SK-N-SH (cell line): ENCODE measurements around the gene GATD1. TPM values are rescaled to one million over a fixed set of nuclear protein-coding genes. Genes with fewer than 3 reads are reported as not detected.
A peak's percentile ranks its signal among the peaks of the same experiment; 100 is the strongest.

ENCODE experiments used
- CTCF ChIA-PET: fragments of 300-600, 350-600 bp; formaldehyde crosslinking; extraction: SDS; loops from one replicate; lab custom pipeline; 2021; lab: Yijun Ruan, JAX
- POLR2A ChIA-PET: fragments of 350-600 bp; sonication (Branson Sonifier 250); formaldehyde crosslinking; extraction: SDS; loops from one replicate; lab custom pipeline; 2020; ENCODE audit warnings: antibody characterized with exemption, inconsistent platforms; lab: Yijun Ruan, JAX
- DNase-seq: peaks from one replicate; pipeline ENCODE4 v3.0.0; 2012
- H2AFZ ChIP-seq: fragments of 200-600 bp; sonication (generic); 2 replicates; pipeline ENCODE4 v1.8.1; 2016; ENCODE audit warnings: antibody characterized with exemption, mild to moderate bottlenecking, low read depth
- H3F3A ChIP-seq: fragments of 200-600 bp; sonication (generic); replicated peaks from 2 replicates; pipeline ENCODE3; 2016; ENCODE audit warnings: antibody characterized with exemption, mild to moderate bottlenecking; ENCODE audit not compliant: insufficient read depth
- H3K27ac ChIP-seq, 2 experiments: fragments of 200-500 bp in 1 of 2; fragments of 200-600 bp in 1 of 2; sonication (Bioruptor generic) in 1 of 2; sonication (generic), shearing (Covaris generic) in 1 of 2; 2 replicates each; pipeline versions ENCODE4 v1.5.1 to v1.6.1; 2014 to 2016; ENCODE audit warnings: low read depth in 2 of 2, inconsistent platforms in 1 of 2, low read length in 1 of 2, mild to moderate bottlenecking in 1 of 2, mixed read lengths in 1 of 2
- H3K27me3 ChIP-seq: fragments of 200-600 bp; sonication (generic), shearing (Covaris generic); 2 replicates; pipeline ENCODE4 v1.6.1; 2016; ENCODE audit warnings: mixed run types; ENCODE audit not compliant: insufficient read depth
- H3K36me3 ChIP-seq, 2 experiments: fragments of 200-500 bp in 1 of 2; fragments of 200-600 bp in 1 of 2; sonication (Bioruptor generic) in 1 of 2; sonication (generic) in 1 of 2; replicated peaks in 1 of 2; 2 replicates each; pipeline versions ENCODE3 to v1.5.1; 2014 to 2016; ENCODE audit warnings: low read length in 1 of 2, mild to moderate bottlenecking in 1 of 2; ENCODE audit not compliant: insufficient read depth in 2 of 2, control insufficient read depth in 1 of 2
- H3K4me1 ChIP-seq, 2 experiments: fragments of 200-500 bp in 1 of 2; fragments of 200-600 bp in 1 of 2; sonication (Bioruptor generic) in 1 of 2; sonication (generic), shearing (Covaris generic) in 1 of 2; 2 replicates each; pipeline versions ENCODE4 v1.5.1 to v1.6.1; 2014 to 2016; ENCODE audit warnings: low read depth in 1 of 2, low read length in 1 of 2, mixed run types in 1 of 2; ENCODE audit not compliant: insufficient read depth in 2 of 2, control insufficient read depth in 1 of 2
- H3K4me2 ChIP-seq: fragments of 200-600 bp; sonication (generic), shearing (Covaris generic); 2 replicates; pipeline ENCODE4 v1.6.1; 2017; ENCODE audit warnings: mixed run types
- H3K4me3 ChIP-seq, 2 experiments: fragments of 200-500 bp in 1 of 2; fragments of 200-600 bp in 1 of 2; sonication (Bioruptor generic) in 1 of 2; sonication (generic), shearing (Covaris generic) in 1 of 2; 2 replicates each; pipeline versions ENCODE4 v1.5.1 to v1.8.1; 2014 to 2016; ENCODE audit warnings: low read depth in 2 of 2, inconsistent platforms in 1 of 2, low read length in 1 of 2, mild to moderate bottlenecking in 1 of 2, mixed read lengths in 1 of 2, moderate library complexity in 1 of 2
- H3K79me2 ChIP-seq: fragments of 200-600 bp; sonication (generic); 2 replicates; pipeline ENCODE4 v1.8.1; 2017; ENCODE audit warnings: mild to moderate bottlenecking; ENCODE audit not compliant: insufficient read depth
- H3K9ac ChIP-seq: fragments of 200-600 bp; sonication (generic); 2 replicates; pipeline ENCODE4 v1.6.1; 2017; ENCODE audit warnings: mixed run types
- H3K9me2 ChIP-seq: fragments of 200-600 bp; sonication (generic); 2 replicates; pipeline ENCODE4 v1.6.1; 2017; ENCODE audit warnings: mixed run types
- H3K9me3 ChIP-seq: fragments of 200-600 bp; sonication (generic); 2 replicates; pipeline ENCODE4 v1.6.1; 2017; ENCODE audit warnings: mixed run types, mild to moderate bottlenecking, moderate library complexity
- H4K20me1 ChIP-seq: fragments of 200-600 bp; sonication (generic); 2 replicates; pipeline ENCODE4 v1.6.1; 2017; ENCODE audit warnings: mild to moderate bottlenecking, mixed run types; ENCODE audit not compliant: insufficient read depth
- CHD2 ChIP-seq: fragments of 150-350 bp; IDR thresholded peaks from 2 replicates; pipeline ENCODE4 v1.6.1; 2018; ENCODE audit warnings: low read length; ENCODE audit not compliant: partially characterized antibody
- EP300 ChIP-seq, 2 experiments: IDR thresholded peaks; 2 replicates each; pipeline versions ENCODE4 v1.4.0 to v1.6.1; 2012; ENCODE audit warnings: borderline replicate concordance in 1 of 2, low read depth in 1 of 2, low read length in 1 of 2
- EZH2phosphoT487 ChIP-seq: fragments of 200-600 bp; sonication (generic); IDR thresholded peaks from 2 replicates; pipeline ENCODE4 v1.6.1; 2017; ENCODE audit warnings: low read depth, mixed run types, mild to moderate bottlenecking, antibody characterized with exemption, moderate library complexity, borderline replicate concordance
- FOSL2 ChIP-seq: IDR thresholded peaks from 2 replicates; pipeline ENCODE4 v1.4.0; 2012; ENCODE audit warnings: low read depth, mild to moderate bottlenecking, moderate library complexity, borderline replicate concordance
- GATA2 ChIP-seq: sonication (generic); formaldehyde crosslinking; IDR thresholded peaks from 2 replicates; pipeline ENCODE4 v1.5.0; 2020; ENCODE audit warnings: mild to moderate bottlenecking, missing genetic modification reagents
- JUND ChIP-seq: IDR thresholded peaks from 2 replicates; pipeline ENCODE4 v1.4.0; 2012
- MEF2A ChIP-seq: IDR thresholded peaks from 2 replicates; pipeline ENCODE4 v1.4.0; 2012; ENCODE audit warnings: low read depth, borderline replicate concordance
- NFIC ChIP-seq: IDR thresholded peaks from 2 replicates; pipeline ENCODE4 v1.4.0; 2012; ENCODE audit warnings: borderline replicate concordance
- POLR2AphosphoS5 ChIP-seq: IDR thresholded peaks from 2 replicates; pipeline ENCODE4 v1.6.1; 2012; ENCODE audit warnings: low read depth, low read length
- RCOR1 ChIP-seq: fragments of 150-350 bp; IDR thresholded peaks from 2 replicates; pipeline ENCODE4 v1.6.1; 2017; ENCODE audit warnings: antibody characterized with exemption, low read length
- RFX5 ChIP-seq: IDR thresholded peaks from 2 replicates; pipeline ENCODE4 v1.6.1; 2012; ENCODE audit warnings: mild to moderate bottlenecking, improper control_type of control experiment, low read length
- SIN3A ChIP-seq: IDR thresholded peaks from 2 replicates; pipeline ENCODE4 v1.6.1; 2012; ENCODE audit warnings: low read depth, mild to moderate bottlenecking, low read length, moderate library complexity, borderline replicate concordance
- TAF1 ChIP-seq: IDR thresholded peaks from 2 replicates; pipeline ENCODE4 v1.6.1; 2012; ENCODE audit warnings: low read depth, mild to moderate bottlenecking, low read length, moderate library complexity, borderline replicate concordance
- TCF12 ChIP-seq: IDR thresholded peaks from 2 replicates; pipeline ENCODE4 v1.4.0; 2012
- TEAD4 ChIP-seq: IDR thresholded peaks from 2 replicates; pipeline ENCODE4 v1.4.0; 2012; ENCODE audit warnings: mild to moderate bottlenecking, borderline replicate concordance; ENCODE audit not compliant: insufficient read depth
- USF2 ChIP-seq: fragments of 150-350 bp; IDR thresholded peaks from 2 replicates; pipeline ENCODE4 v1.6.1; 2017; ENCODE audit warnings: antibody characterized with exemption, low read length, low read depth, borderline replicate concordance
- YY1 ChIP-seq: IDR thresholded peaks from 2 replicates; pipeline ENCODE4 v1.4.0; 2012; ENCODE audit warnings: low read depth, mild to moderate bottlenecking
- ZBTB33 ChIP-seq: IDR thresholded peaks from 2 replicates; pipeline ENCODE4 v1.4.0; 2012; ENCODE audit warnings: low read depth, borderline replicate concordance
- WGBS: methylation state at CpG from one replicate; pipeline ENCODE4 v1.1.6; 2017; ENCODE audit warnings: low lambda C conversion rate; 5-methylcytosine and 5-hydroxymethylcytosine counted together
- polyA plus RNA-seq, 3 experiments: library from polyadenylated mRNA; depleted of rRNA; stranded (reverse); fragments of >200 nt; gene quantifications; 2 replicates each; pipeline ENCODE4 v1.2.3, GENCODE V29; 2012
- TF ChIP-seq, protein P1 (sequence below): IDR thresholded peaks from 2 replicates; pipeline ENCODE4; 2012
- TF ChIP-seq, protein P2 (sequence below): IDR thresholded peaks from 2 replicates; pipeline ENCODE4 v1.4.0; 2012; ENCODE audit warnings: low read depth

The GATD1 gene
- polyA plus RNA-seq, 1 of the 3 experiments (the other 2 are of a cell fraction) = 86.2 TPM

DNA sequence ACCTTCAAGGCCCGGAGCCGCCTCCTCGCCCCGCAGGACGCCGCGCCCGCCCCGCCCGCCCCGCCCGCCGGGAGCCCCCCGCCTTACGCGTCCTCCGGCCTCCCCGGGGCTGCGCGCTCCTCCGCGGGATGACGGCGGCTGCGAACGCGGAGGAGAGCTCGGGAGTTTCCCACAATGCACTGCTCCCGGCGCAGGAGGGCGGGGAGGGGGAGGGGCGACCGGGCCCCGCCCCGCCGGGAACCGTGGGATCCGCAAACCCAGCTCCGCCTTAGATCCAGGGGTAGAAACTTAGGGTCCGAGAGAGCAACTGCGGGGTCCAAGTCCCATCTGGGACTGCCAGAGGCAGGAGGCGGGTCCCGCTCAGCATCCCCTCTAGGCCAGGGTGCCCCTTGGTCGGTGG, 12.7 kb upstream of the GATD1 start, which contains the start of gene CEND1:
TSS of gene CEND1 (minus strand) at position 148 of the 400 bp plus-strand sequence. CDS start 1,514 bp downstream, outside the sequence.
- Histone ChIP-seq H3K4me1 (peaks cover 0 to 27% of the 10 kb centered on the region in 2 experiments; a peak in 1 of 4 replicates), H4K20me1 (no peaks in the 10 kb centered on the region), H3K9ac (peak within 1 kb of the TSS; percentile 33; the same call in 1 of the 2 replicates), H3K9me2 (no peaks in the 10 kb centered on the region), H3K79me2 (peaks cover 3% of the 10 kb centered on the region; the same call in 1 of the 2 replicates), H2AFZ (no peak within 1 kb of the TSS), H3K27me3 (no peaks in the 10 kb centered on the region), H3F3A (peaks cover 4% of the 10 kb centered on the region), H3K9me3 (no peaks in the 10 kb centered on the region), H3K27ac (peak within 1 kb of the TSS; percentile 41 to 66; a peak in 3 of 4 replicates), H3K4me3 (peak within 1 kb of the TSS; percentile 58 to 67), H3K4me2 (peak within 1 kb of the TSS; percentile 85), H3K36me3 (peaks cover 0 to 32% of the 10 kb centered on the region in 2 experiments)
- TF ChIP-seq TEAD4 = no peak
- no peak for TF ChIP-seq TAF1
- no peak for TF ChIP-seq ZBTB33
- TF ChIP-seq POLR2AphosphoS5 = 0 out of 2 replicates have a peak, but pooled peaks have one; percentile 13
- no peak for TF ChIP-seq TCF12
- TF ChIP-seq USF2 = no peak
- TF ChIP-seq NFIC = no peak
- no peak for TF ChIP-seq RFX5
- no peak for TF ChIP-seq MEF2A
- TF ChIP-seq FOSL2 = no peak
- TF ChIP-seq, protein P1, sequence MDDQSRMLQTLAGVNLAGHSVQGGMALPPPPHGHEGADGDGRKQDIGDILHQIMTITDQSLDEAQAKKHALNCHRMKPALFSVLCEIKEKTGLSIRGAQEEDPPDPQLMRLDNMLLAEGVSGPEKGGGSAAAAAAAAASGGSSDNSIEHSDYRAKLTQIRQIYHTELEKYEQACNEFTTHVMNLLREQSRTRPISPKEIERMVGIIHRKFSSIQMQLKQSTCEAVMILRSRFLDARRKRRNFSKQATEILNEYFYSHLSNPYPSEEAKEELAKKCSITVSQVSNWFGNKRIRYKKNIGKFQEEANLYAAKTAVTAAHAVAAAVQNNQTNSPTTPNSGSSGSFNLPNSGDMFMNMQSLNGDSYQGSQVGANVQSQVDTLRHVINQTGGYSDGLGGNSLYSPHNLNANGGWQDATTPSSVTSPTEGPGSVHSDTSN = no peak
- TF ChIP-seq, protein P2, sequence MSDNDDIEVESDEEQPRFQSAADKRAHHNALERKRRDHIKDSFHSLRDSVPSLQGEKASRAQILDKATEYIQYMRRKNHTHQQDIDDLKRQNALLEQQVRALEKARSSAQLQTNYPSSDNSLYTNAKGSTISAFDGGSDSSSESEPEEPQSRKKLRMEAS = no peak
- TF ChIP-seq RCOR1 = peak; percentile 56; the same call in 1 of the 2 replicates
- peak; percentile 40; the same call in 1 of the 2 replicates for TF ChIP-seq SIN3A
- TF ChIP-seq CHD2 = peak; percentile 49
- TF ChIP-seq YY1 = no peak
- TF ChIP-seq JUND = no peak
- no peak for TF ChIP-seq EP300 (IDR thresholded peaks at IDR 0.05; ENCODE audit: borderline replicate concordance in 1 of 2, low read depth in 1 of 2, low read length in 1 of 2)
- TF ChIP-seq GATA2 = no peak
- TF ChIP-seq EZH2phosphoT487 = no peak
- WGBS = 3% methylated on average over 10 of the region's 44 CpGs
- ChIA-PET POLR2A (interaction anchor here (0.6 to 3.2 kb wide), 5 partner anchors 14 to 958 kb away, joined by 3 to 18 read pairs (median 5); partner anchors contain the start of genes GATD1, PNPLA2 and RPLP2), CTCF (interaction anchor here (0.6 to 1.0 kb wide), 3 partner anchors 15 to 261 kb away, joined by 3 to 4 read pairs (median 3); partner anchors contain the start of gene PIDD1)
- DNase-seq = peak; percentile 95
